H9 (cell line): Measurements from ENCODE around the gene TNIK. TPM values are rescaled to one million over a fixed set of nuclear protein-coding genes. Genes with fewer than 3 reads are reported as not detected.

Experiments used
- DNase-seq: peaks from one replicate; pipeline ENCODE4 v3.0.0-alpha.2; 2017
- H2AFZ ChIP-seq: one replicate; pipeline ENCODE4 v1.6.1; 2013; ENCODE audit warnings: mild to moderate bottlenecking, low read length, control low read depth, moderate library complexity
- H2AK5ac ChIP-seq: 2 replicates; pipeline ENCODE4 v1.6.1; 2013; ENCODE audit warnings: low read length, control low read depth, mixed read lengths; ENCODE audit not compliant: insufficient read length
- H2BK120ac ChIP-seq: one replicate; pipeline ENCODE4 v1.6.1; 2013; ENCODE audit warnings: low read depth, mild to moderate bottlenecking, low read length, control low read depth, inconsistent platforms; ENCODE audit not compliant: poor library complexity, severe bottlenecking
- H2BK12ac ChIP-seq: 2 replicates; pipeline ENCODE4 v1.6.1; 2013; ENCODE audit warnings: low read length, control low read depth, mixed read lengths, low read depth; ENCODE audit not compliant: insufficient read length
- H2BK15ac ChIP-seq: 2 replicates; pipeline ENCODE4 v1.6.1; 2013; ENCODE audit warnings: low read depth, low read length, control low read depth
- H2BK20ac ChIP-seq: one replicate; pipeline ENCODE4 v1.6.1; 2013; ENCODE audit warnings: low read depth, mild to moderate bottlenecking, low read length, control low read depth, inconsistent platforms; ENCODE audit not compliant: poor library complexity, severe bottlenecking
- H2BK5ac ChIP-seq: 2 replicates; pipeline ENCODE4 v1.6.1; 2013; ENCODE audit warnings: low read length, control low read depth, mixed read lengths; ENCODE audit not compliant: insufficient read length
- H3K14ac ChIP-seq: 2 replicates; pipeline ENCODE4 v1.6.1; 2013; ENCODE audit warnings: low read length, control low read depth; ENCODE audit not compliant: insufficient read depth
- H3K18ac ChIP-seq: 2 replicates; pipeline ENCODE4 v1.6.1; 2013; ENCODE audit warnings: low read depth, mild to moderate bottlenecking, mixed read lengths, low read length, control low read depth; ENCODE audit not compliant: insufficient read length
- H3K23ac ChIP-seq: 2 replicates; pipeline ENCODE4 v1.6.1; 2013; ENCODE audit warnings: low read length, control low read depth, mixed read lengths, low read depth; ENCODE audit not compliant: insufficient read length
- H3K23me2 ChIP-seq: 2 replicates; pipeline ENCODE4 v1.6.1; 2013; ENCODE audit warnings: low read depth, mild to moderate bottlenecking, mixed read lengths, low read length, control low read depth; ENCODE audit not compliant: insufficient read length, poor library complexity, severe bottlenecking
- H3K27ac ChIP-seq: 2 replicates; pipeline ENCODE4 v1.5.1; 2013; ENCODE audit warnings: low read length, control low read depth, mixed read lengths, low read depth; ENCODE audit not compliant: insufficient read length
- H3K27me3 ChIP-seq: 2 replicates; pipeline ENCODE4 v1.6.1; 2013; ENCODE audit warnings: low read length, control low read depth, inconsistent platforms; ENCODE audit not compliant: insufficient read depth
- H3K4ac ChIP-seq: 2 replicates; pipeline ENCODE4 v1.6.1; 2013; ENCODE audit warnings: low read depth, mild to moderate bottlenecking, control low read depth, inconsistent platforms, low read length, moderate library complexity
- H3K4me1 ChIP-seq: 2 replicates; pipeline ENCODE4 v1.6.1; 2013; ENCODE audit warnings: low read length, control low read depth, inconsistent platforms; ENCODE audit not compliant: insufficient read depth
- H3K4me2 ChIP-seq: 2 replicates; pipeline ENCODE4 v1.6.1; 2013; ENCODE audit warnings: low read length, control low read depth, mixed read lengths; ENCODE audit not compliant: insufficient read length, insufficient read depth
- H3K56ac ChIP-seq: 2 replicates; pipeline ENCODE4 v1.6.1; 2013; ENCODE audit warnings: low read depth, mild to moderate bottlenecking, mixed read lengths, low read length, control low read depth; ENCODE audit not compliant: insufficient read length
- H3K79me1 ChIP-seq: 2 replicates; pipeline ENCODE4 v1.6.1; 2013; ENCODE audit warnings: low read depth, mild to moderate bottlenecking, moderate library complexity, low read length, control low read depth, inconsistent platforms; ENCODE audit not compliant: insufficient read depth, poor library complexity, severe bottlenecking
- H3K79me2 ChIP-seq: 2 replicates; pipeline ENCODE4 v1.6.1; 2013; ENCODE audit warnings: low read length, control low read depth, inconsistent platforms; ENCODE audit not compliant: insufficient read depth
- H3K9ac ChIP-seq: 2 replicates; pipeline ENCODE4 v1.6.1; 2013; ENCODE audit warnings: low read length, control low read depth, mixed read lengths; ENCODE audit not compliant: insufficient read length; ENCODE audit errors: extremely low read depth
- H3K9me3 ChIP-seq: one replicate; pipeline ENCODE4 v1.6.1; 2013; ENCODE audit warnings: low read depth, low read length, inconsistent platforms; ENCODE audit not compliant: control insufficient read depth
- H3T11ph ChIP-seq: one replicate; pipeline ENCODE4 v1.6.1; 2013; ENCODE audit warnings: mild to moderate bottlenecking, low read length, control low read depth, inconsistent platforms
- H4K20me1 ChIP-seq: one replicate; pipeline ENCODE4 v1.6.1; 2013; ENCODE audit not compliant: control insufficient read depth, insufficient read length, insufficient read depth
- H4K5ac ChIP-seq: 2 replicates; pipeline ENCODE4 v1.6.1; 2013; ENCODE audit warnings: low read depth, mild to moderate bottlenecking, mixed read lengths, low read length, control low read depth; ENCODE audit not compliant: insufficient read length
- H4K8ac ChIP-seq: replicated peaks from 2 replicates; pipeline ENCODE4 v1.6.1; 2013; ENCODE audit warnings: low read length, control low read depth, mixed read lengths, low read depth; ENCODE audit not compliant: insufficient read length
- H4K91ac ChIP-seq: 2 replicates; pipeline ENCODE4 v1.6.1; 2013; ENCODE audit warnings: low read depth, mild to moderate bottlenecking, moderate library complexity, mixed read lengths, low read length, control low read depth; ENCODE audit not compliant: insufficient read length
- H3K27ac Mint-ChIP-seq, 3 experiments: 2 replicates in 2 of 3; 3 replicates in 1 of 3; pipeline ENCODE4 v1.8.0; 2020 to 2021; ENCODE audit warnings: mixed read lengths in 3 of 3, mild to moderate bottlenecking in 1 of 3, moderate library complexity in 1 of 3
- H3K27me3 Mint-ChIP-seq: 2 replicates; pipeline ENCODE4 v1.8.0; 2021; ENCODE audit warnings: low read depth, mild to moderate bottlenecking, moderate library complexity, mixed read lengths
- H3K36me3 Mint-ChIP-seq, 3 experiments: 2 replicates in 2 of 3; 3 replicates in 1 of 3; pipeline ENCODE4 v1.8.0; 2020 to 2021; ENCODE audit warnings: low read depth in 3 of 3, mixed read lengths in 3 of 3; ENCODE audit not compliant: insufficient read depth in 1 of 3
- H3K4me1 Mint-ChIP-seq, 2 experiments: 2 replicates each; pipeline ENCODE4 v1.8.0; 2020; ENCODE audit warnings: mixed read lengths in 2 of 2
- H3K4me3 Mint-ChIP-seq, 2 experiments: 2 replicates in 1 of 2; 3 replicates in 1 of 2; pipeline ENCODE4 v1.8.0; 2020 to 2021; ENCODE audit warnings: mild to moderate bottlenecking in 2 of 2, mixed read lengths in 2 of 2, moderate library complexity in 1 of 2
- H3K9me3 Mint-ChIP-seq, 2 experiments: 2 replicates in 1 of 2; 3 replicates in 1 of 2; pipeline ENCODE4 v1.8.0; 2020; ENCODE audit warnings: mild to moderate bottlenecking in 2 of 2, mixed read lengths in 2 of 2, moderate library complexity in 1 of 2
- CTCF ChIP-seq: fragments of 200-600 bp; sonication (generic); conservative IDR thresholded peaks from 3 replicates; pipeline ENCODE4 v1.8.0; 2021; ENCODE audit warnings: antibody characterized with exemption, mild to moderate bottlenecking
- WGBS: extraction: QIAGEN DNeasy Blood & Tissue Kit; methylation state at CpG from one replicate; pipeline ENCODE4 v1.1.7; 2013; ENCODE audit warnings: missing lambda C conversion rate, low lambda C conversion rate, mixed read lengths; ENCODE audit not compliant: insufficient read length; ENCODE audit errors: extremely low coverage; 5-methylcytosine and 5-hydroxymethylcytosine counted together
- total RNA-seq: library from RNA; stranded (reverse); gene quantifications from 2 replicates; pipeline ENCODE4 v1.2.1, GENCODE V29; 2021

Gene TNIK
- total RNA-seq, 1 experiment from 2014 or later: 15.9 TPM

DNA sequence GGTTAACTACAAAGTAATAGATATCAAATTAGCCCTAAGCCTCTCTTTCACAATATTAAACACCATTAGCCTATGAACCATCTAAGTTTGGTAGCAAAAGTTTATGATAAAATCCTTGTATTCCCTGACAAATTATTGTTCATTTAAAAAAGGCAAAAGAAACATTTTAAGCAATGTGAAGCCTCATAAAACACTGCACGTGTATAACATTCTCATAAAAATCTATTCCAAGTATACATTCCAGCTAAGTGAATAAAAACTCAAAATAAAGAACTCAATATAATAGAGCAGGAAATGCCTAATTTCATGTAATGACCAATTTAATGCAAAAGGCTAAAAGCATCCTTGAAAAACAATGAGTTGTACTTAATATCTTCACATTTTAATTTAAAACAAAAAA, 27.7 kb downstream of the TNIK start:
- Histone ChIP-seq H2BK120ac (no peak overlapping the region), H3T11ph (no peak overlapping the region), H3K4ac (no peak overlapping the region), H3K27ac (no peak overlapping the region), H3K79me1 (no peaks in the 10 kb centered on the region), H3K4me2 (no peak overlapping the region), H3K27me3 (no peaks in the 10 kb centered on the region), H2AK5ac (no peak overlapping the region), H2BK12ac (no peak overlapping the region), H4K5ac (no peak overlapping the region), H2AFZ (no peak overlapping the region), H3K14ac (no peak overlapping the region), H2BK20ac (no peak overlapping the region), H3K56ac (no peak overlapping the region), H3K23ac (no peak overlapping the region), H3K9ac (no peak overlapping the region), H3K18ac (no peak overlapping the region), H4K91ac (no peak overlapping the region), H4K20me1 (no peaks in the 10 kb centered on the region), H3K4me1 (peaks cover 26% of the 10 kb centered on the region; the same call in 1 of the 2 replicates), H3K9me3 (no peaks in the 10 kb centered on the region), H2BK5ac (no peak overlapping the region), H4K8ac (no peak overlapping the region), H2BK15ac (no peak overlapping the region), H3K23me2 (peaks cover 3% of the 10 kb centered on the region), H3K79me2 (peaks cover 3% of the 10 kb centered on the region; the same call in 1 of the 2 replicates)
- TF ChIP-seq CTCF: no peak
- Mint-ChIP-seq H3K4me1 (peaks cover 19 to 23% of the 10 kb centered on the region in 2 experiments), H3K27me3 (no peaks in the 10 kb centered on the region), H3K36me3 (peaks cover 0 to 5% (median 0%) of the 10 kb centered on the region in 3 experiments; a peak in 1 of 7 replicates), H3K9me3 (peaks cover 4 to 5% of the 10 kb centered on the region in 2 experiments; a peak in 2 of 5 replicates), H3K4me3 (no peak overlapping the region), H3K27ac (no peak overlapping the region; a peak in 2 of 7 replicates)
- no CpG with 5 or more reads among the region's 1 CpG for WGBS
- no peak for DNase-seq
